ENCODE results near the gene TMED10. TPM values are rescaled to one million over a fixed set of nuclear protein-coding genes. Genes with fewer than 3 reads are reported as not detected.

Gene TMED10
- total and polyA plus RNA-seq, 2 donors (not counting 3 experiments of a cell fraction or from before 2014, with no cell fraction given), result 338 to 342 TPM

- dilution Hi-C loops (cut with MboI; ENCODE audit: extremely low pct_ligation_motif_present, low sequenced_read_pairs) (no loop called here), intact Hi-C loops (cut with micrococcal nuclease) (no loop called here)
- Histone ChIP-seq H3K9me1 (replicated peaks; ENCODE audit: control insufficient read depth, extremely low read depth, insufficient read depth, low read length) (no peaks in the 10 kb centered on the region), H3K9me3 (replicated peaks; ENCODE audit: control insufficient read depth, insufficient read depth, low read length) (no peaks in the 10 kb centered on the region), H3K27ac (ENCODE audit: insufficient read depth, low read depth, low read length) (no peak overlapping the region), H2AFZ (ENCODE audit: low read depth, low read length) (no peak overlapping the region), H3K4me1 (ENCODE audit: control insufficient read depth, extremely low read depth, insufficient read depth, low read length) (no peaks in the 10 kb centered on the region), H3K4me3 (replicated peaks in 1 of 3; ENCODE audit: insufficient read depth in 1 of 3, low read depth in 1 of 3, low read length in 3 of 3) (no peak overlapping the region), H4K20me1 (replicated peaks; ENCODE audit: control insufficient read depth, extremely low read depth, insufficient read depth, low read length) (no peaks in the 10 kb centered on the region), H3K4me2 (ENCODE audit: insufficient read depth, low read length) (no peak overlapping the region), H3K79me2 (ENCODE audit: control insufficient read depth, insufficient read depth, low read length) (no peaks in the 10 kb centered on the region), H3K27me3 (ENCODE audit: control insufficient read depth in 2 of 2, insufficient read depth in 2 of 2, low read length in 2 of 2) (no peaks in the 10 kb centered on the region), H3K9ac (replicated peaks; ENCODE audit: extremely low read depth, insufficient read depth, low read length) (no peak overlapping the region), H3K36me3 (ENCODE audit: control insufficient read depth in 2 of 2, extremely low read depth in 1 of 2, insufficient read depth in 2 of 2, low read length in 2 of 2) (peaks cover 9 to 16% of the 10 kb centered on the region in 2 experiments)
- no TSS peak for BruUV-seq (replicated peaks)
- CTCF ChIA-PET, result interaction anchor here (0.7 to 1.3 kb wide), 2 partner anchors 12 to 20 kb away, joined by 3 read pairs; no protein-coding TSS in a partner anchor
- TF ChIP-seq JUN (IDR thresholded peaks at IDR 0.05; ENCODE audit: borderline replicate concordance, insufficient read depth, insufficient read length, low read depth) (no peak), EZH2 (IDR thresholded peaks at IDR 0.05; ENCODE audit: borderline replicate concordance, low read depth, low read length, severe bottlenecking) (no peak), CTCF (IDR thresholded peaks at IDR 0.05; ENCODE audit: extremely low read depth in 1 of 2, insufficient read depth in 1 of 2, low read depth in 1 of 2, low read length in 2 of 2) (no peak), MAX (IDR thresholded peaks at IDR 0.05; ENCODE audit: insufficient read depth, insufficient read length) (no peak), GATA2 (IDR thresholded peaks at IDR 0.05; ENCODE audit: insufficient read depth, insufficient read length, low read depth, low read length) (no peak)
- POLR2A ChIA-PET, result no interaction called here
- FAIRE-seq (no peak), DNase-seq (ENCODE audit: low read depth, low spot score) (no peak)
Observed at GRCh38 chr14:75095690-75096089, 80.7 kb downstream of the TMED10 start.

- Histone ChIP-seq H3K27ac (ENCODE audit: insufficient read depth, low read depth, low read length) (no peak overlapping the region), H3K4me3 (replicated peaks in 1 of 3; ENCODE audit: insufficient read depth in 1 of 3, low read depth in 1 of 3, low read length in 3 of 3) (no peak overlapping the region), H3K9me3 (replicated peaks; ENCODE audit: control insufficient read depth, insufficient read depth, low read length) (no peaks in the 10 kb centered on the region), H3K9ac (replicated peaks; ENCODE audit: extremely low read depth, insufficient read depth, low read length) (no peak overlapping the region), H4K20me1 (replicated peaks; ENCODE audit: control insufficient read depth, extremely low read depth, insufficient read depth, low read length) (no peaks in the 10 kb centered on the region), H2AFZ (ENCODE audit: low read depth, low read length) (no peak overlapping the region), H3K4me1 (ENCODE audit: control insufficient read depth, extremely low read depth, insufficient read depth, low read length) (peaks cover 4% of the 10 kb centered on the region), H3K27me3 (ENCODE audit: control insufficient read depth in 2 of 2, insufficient read depth in 2 of 2, low read length in 2 of 2) (no peaks in the 10 kb centered on the region), H3K36me3 (ENCODE audit: control insufficient read depth in 2 of 2, extremely low read depth in 1 of 2, insufficient read depth in 2 of 2, low read length in 2 of 2) (peaks cover 9 to 16% of the 10 kb centered on the region in 2 experiments), H3K9me1 (replicated peaks; ENCODE audit: control insufficient read depth, extremely low read depth, insufficient read depth, low read length) (no peaks in the 10 kb centered on the region), H3K4me2 (ENCODE audit: insufficient read depth, low read length) (no peak overlapping the region), H3K79me2 (ENCODE audit: control insufficient read depth, insufficient read depth, low read length) (no peaks in the 10 kb centered on the region)
- no TSS peak for BruUV-seq (replicated peaks)
- intact Hi-C loops (cut with micrococcal nuclease), result no loop called here
- dilution Hi-C loops (cut with MboI; ENCODE audit: extremely low pct_ligation_motif_present, low sequenced_read_pairs), result no loop called here
- no peak for DNase-seq (ENCODE audit: low read depth, low spot score)
- FAIRE-seq, result no peak
- ChIA-PET POLR2A (no interaction called here), CTCF (interaction anchor here (1.2 kb wide), 2 partner anchors 9 to 189 kb away, joined by 3 to 4 read pairs; no protein-coding TSS in a partner anchor)
- TF ChIP-seq MYC (IDR thresholded peaks at IDR 0.05; ENCODE audit: low read depth, low read length) (no peak), POLR2AphosphoS5 (IDR thresholded peaks at IDR 0.05; ENCODE audit: insufficient read depth, low read depth, low read length) (no peak), JUN (IDR thresholded peaks at IDR 0.05; ENCODE audit: borderline replicate concordance, insufficient read depth, insufficient read length, low read depth) (no peak), EZH2 (IDR thresholded peaks at IDR 0.05; ENCODE audit: borderline replicate concordance, low read depth, low read length, severe bottlenecking) (no peak), MAX (IDR thresholded peaks at IDR 0.05; ENCODE audit: insufficient read depth, insufficient read length) (no peak), POLR2A (IDR thresholded peaks at IDR 0.05; ENCODE audit: low read depth, low read length) (no peak), FOS (IDR thresholded peaks at IDR 0.05; ENCODE audit: borderline replicate concordance, insufficient read depth, low read length) (no peak), GATA2 (IDR thresholded peaks at IDR 0.05; ENCODE audit: insufficient read depth, insufficient read length, low read depth, low read length) (no peak)
Observed at GRCh38 chr14:75094896-75095295, 81.5 kb downstream of the TMED10 start.
